Measurements from ENCODE around the gene SAMD5.

DNA sequence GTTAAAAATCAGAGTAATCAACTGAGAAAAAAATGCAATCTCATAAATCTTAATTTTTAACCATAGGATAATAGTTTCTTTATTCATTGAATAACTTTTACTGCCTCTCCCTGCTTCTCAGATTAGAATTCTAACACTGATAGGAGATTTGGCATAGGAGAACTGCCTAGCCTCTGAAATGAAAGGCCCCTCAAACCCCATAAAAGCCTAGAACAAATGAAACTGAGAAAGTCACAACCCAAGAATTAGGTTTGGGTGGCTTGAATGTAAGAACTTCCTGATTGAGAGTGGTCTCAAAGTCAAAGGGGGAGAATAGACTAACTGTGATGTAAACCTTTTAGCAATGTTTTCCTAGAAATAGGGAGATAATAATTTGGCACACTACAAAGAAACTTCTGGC, 52.2 kb downstream of the SAMD5 start:
- TF ChIP-seq EP300 (IDR thresholded peaks at IDR 0.05) (no peak), POLR2AphosphoS5 (IDR thresholded peaks at IDR 0.05) (no peak), POLR2A (IDR thresholded peaks at IDR 0.05) (no peak), CTCF (IDR thresholded peaks at IDR 0.05) (no peak)

Measured in suprapubic skin (tissue), 4 donors.